HG02938 (cell line): Measurements from ENCODE around the gene HLCS.

Experiments
- ATAC-seq: cut with Tn5 transposase; IDR thresholded peaks from one replicate; pipeline ENCODE4 v1.9.1; 2021; ENCODE audit warnings: mild to moderate bottlenecking, moderate library complexity; ENCODE audit not compliant: unreplicated experiment

HLCS gene

DNA sequence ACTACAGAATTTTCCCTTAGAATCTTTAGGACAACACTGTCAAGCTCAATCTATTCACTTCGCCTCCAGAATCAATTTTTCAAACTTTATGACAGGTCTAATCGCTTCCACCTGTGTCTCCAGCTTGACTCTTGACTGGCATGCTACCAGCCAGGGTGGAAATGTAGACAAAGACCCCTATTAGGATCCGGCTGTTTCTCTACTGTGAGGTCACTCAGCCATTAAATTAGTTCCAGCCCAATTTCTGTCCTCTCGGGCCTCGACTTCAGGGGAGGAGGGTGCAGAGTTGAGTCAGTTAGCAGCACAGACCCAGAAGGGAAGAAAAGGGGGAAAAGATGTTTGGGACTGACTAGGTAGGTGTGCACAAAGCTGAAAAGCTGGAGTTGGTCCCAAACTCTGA lies 78.5 kb downstream of the HLCS start:
- ATAC-seq, result no peak

DNA sequence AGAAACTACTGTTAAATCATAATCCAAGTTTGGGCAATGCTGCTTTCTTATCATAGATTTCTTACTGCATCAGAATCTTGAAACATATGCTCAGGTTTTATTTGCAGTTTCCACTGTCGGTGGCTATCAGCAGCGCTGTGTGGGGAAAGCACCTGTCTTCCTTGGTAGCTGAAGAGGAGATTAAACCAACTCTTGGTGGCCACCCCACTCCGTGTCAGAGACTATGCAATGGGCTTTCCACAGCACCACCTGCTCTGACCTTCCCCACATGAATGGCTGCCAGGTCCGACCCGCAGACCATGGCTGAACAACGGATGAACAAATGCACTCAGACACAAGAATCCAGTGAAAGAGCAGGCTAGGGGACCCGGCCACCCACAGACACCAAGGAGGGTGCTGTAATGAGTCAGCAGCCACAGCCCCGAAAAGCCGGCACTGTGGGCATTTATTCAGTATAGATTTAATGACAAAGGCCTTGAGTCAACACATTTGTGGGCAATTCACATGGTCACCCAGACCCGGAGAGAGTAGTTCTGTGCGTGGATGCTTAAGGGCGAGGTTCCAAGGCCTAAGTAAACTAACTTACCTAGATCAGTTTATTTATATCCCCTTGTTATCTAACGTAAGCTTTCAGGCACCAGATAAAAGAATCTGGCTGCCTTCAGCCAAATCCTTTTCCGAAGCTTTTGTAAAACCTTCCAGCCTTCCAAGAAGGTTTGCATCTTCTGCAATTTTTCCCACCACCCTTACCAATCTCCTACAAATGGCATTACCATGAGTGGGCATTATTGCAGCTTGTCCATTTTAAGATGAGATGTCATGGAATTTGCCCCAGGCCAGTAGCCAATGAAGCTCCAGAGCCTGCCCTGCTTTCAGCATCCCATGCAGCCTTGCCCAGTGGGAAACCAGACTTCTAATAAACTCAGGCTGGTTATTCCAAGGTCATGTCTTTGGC lies 82.7 kb downstream of the HLCS start:
- no peak for ATAC-seq

DNA sequence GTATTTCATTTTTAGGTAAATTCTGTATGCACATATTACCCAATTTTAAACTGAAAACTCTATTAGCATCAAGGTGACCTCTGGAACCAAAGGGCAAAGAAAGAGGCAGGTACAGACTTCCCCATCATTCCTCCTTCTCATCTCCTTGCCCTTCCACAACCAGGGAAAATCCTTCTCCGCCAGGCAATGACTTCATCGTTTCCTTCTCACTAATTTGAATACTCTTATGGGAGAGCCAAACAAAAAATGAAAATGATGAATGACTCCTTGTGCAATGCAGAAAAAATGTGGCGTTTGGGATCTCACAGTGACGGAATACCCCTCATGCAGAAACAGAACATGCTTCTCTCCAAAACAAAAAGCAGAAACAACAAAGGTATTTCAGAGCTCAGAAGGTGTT lies 83.7 kb downstream of the HLCS start:
- no peak for ATAC-seq

DNA sequence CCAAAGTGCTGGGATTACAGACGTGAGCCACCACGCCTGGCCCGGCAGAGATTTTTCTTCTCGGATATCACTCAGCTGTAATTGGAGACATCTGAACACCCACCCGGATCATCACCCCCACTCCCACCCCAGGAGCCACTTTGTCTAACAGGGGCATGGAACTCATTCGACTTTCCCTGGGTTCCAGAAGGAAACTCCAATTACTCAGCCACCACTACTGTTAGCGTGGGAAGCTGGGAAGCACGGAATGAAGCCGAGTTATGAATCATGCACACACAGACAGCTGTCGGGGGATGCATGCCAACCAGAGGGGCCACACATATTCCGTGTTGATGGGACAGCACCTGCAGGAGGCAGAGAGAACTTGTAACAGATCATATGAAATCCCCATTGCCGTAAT lies 85.2 kb downstream of the HLCS start:
- no peak for ATAC-seq

DNA sequence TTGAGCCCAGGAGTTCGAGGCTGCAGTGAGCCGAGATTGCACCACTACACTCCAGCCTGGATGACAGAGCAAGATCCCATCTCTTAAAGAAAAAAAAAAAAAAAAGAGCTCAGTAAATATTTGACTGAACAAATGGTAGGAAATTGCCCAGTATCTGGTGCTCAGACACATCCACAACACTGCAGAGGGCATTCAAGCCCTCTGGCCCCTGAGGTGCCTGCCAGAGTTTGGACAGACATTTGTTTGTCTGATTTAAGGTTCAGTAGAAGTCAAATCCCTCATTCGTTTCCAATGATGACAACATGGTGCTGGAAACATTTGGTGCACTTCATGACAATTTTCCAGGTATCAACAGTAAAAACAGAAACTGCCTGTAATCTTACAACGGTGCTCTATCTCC lies 86.6 kb downstream of the HLCS start:
- no peak for ATAC-seq

DNA sequence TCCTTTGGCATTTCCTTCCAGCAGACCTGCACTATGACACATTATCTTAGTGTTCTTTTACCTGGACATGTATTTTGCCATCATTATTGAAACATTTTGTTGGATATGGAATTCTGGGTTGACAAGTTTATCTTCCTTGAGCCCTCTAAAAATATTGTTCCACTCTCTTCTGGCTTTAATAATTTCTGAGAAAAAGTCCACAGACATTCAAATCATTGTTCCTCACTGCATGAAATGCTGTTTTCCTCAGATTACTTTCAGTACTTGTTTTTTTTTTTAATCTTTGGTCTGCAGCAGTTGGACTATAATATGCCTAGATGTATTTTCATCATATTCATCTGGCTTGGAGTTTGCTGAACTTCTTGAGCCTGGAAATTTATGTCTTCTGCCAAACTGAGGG lies 88.7 kb downstream of the HLCS start:
- no peak for ATAC-seq

DNA sequence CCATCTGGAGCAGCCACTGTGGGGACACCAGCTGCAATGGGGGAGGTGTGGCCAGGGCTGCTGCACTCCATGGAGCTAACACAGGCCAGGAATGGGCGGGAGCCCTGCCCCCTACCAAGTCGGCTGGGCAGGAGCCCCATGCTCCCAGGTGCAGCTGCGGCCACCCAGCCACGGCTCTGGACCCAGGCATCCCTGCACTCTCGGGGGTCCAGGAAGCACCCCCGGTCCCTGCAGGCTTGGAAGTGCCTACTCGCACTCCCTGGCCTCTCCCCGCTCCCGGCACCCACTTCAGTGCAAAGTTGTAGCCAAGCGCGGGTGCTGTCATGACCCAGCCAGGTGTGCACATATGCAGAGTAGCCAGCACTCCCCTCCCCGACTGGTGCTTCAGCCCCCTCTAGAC lies 91.8 kb downstream of the HLCS start:
- no peak for ATAC-seq

DNA sequence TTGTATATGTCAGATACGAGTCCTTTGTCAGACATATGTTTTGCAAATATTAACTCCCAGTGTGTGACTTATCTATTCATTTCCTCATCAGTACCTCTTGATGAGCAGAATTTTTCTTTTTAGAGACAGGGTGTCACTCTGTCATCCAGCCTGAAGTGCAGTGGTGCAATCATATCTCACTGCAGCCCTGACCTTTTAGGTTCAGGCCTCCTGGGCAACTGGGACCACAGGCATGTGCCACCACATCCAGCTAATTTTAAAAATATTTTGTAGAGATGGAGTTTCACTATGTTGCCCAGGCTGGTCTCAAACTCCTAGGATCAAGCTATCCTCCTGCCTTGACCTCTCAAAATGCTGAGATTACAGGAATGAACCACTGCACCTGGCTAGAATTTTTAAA lies 93.0 kb downstream of the HLCS start:
- no peak for ATAC-seq

DNA sequence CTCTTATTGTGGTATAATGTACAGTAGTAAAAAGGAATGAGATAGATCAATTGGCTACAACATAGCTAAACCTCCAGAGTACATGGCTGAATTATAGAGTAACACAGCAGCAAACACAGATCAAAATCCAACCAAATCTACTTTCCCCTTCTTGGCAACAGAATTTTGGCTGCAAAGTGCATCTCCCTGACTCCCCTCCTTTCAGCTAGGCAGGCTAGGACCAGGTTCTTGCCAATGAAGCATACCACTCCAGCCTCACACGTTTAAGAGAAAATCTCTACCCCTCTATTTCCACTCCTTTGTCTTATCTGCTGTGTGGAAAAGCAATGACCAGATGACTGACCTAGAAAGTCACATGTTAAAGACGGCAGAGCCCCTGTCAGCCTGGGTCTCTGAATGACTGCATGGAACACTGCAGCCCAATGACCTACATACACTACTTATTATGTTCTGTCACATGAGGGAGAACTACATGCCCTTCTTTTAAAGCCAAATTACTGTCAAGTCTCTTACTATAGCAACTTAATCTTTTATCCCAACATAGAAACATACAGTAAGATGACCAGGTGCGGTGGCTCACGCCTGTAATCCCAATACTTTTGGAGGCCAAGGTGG lies 99.1 kb downstream of the HLCS start:
- no peak for ATAC-seq

DNA sequence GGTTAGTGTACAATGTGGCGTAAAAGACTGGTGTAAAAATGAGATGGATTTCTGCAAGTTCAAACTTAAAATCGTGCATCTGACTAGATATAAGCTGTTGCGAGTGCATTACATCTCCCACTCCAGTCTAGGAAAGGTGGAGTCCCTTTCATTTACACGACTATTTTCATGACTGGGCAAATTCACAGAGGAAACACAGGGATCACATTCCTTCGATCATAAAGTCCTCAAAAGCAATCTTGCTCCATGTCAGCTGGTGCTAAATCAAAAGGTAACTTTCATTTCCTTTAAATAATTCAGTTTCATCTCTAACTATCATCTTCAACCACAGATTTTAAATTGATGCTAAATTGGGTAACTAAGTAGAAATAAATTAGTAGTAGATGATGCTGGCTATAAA lies 100.0 kb downstream of the HLCS start:
- no peak for ATAC-seq

DNA sequence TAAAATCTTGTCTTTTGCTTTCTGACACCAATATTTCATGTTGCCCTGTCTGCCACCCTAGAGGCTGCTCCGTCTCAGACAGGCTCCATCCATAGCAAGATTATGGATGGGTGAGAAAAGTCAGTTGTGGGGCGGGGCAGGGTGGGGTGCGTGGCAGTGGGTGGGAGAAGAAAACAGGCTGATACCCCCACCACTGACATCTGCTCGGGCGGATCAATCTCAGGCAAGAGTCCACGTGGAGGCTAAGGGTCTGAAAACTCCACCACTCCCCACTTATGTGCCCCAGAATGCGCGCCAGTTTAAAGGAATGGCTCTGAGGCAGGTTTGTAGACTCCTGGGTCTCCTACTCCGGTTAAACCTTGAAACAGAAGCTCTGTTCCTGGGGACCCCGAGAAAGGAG lies 101.5 kb downstream of the HLCS start:
- no peak for ATAC-seq

DNA sequence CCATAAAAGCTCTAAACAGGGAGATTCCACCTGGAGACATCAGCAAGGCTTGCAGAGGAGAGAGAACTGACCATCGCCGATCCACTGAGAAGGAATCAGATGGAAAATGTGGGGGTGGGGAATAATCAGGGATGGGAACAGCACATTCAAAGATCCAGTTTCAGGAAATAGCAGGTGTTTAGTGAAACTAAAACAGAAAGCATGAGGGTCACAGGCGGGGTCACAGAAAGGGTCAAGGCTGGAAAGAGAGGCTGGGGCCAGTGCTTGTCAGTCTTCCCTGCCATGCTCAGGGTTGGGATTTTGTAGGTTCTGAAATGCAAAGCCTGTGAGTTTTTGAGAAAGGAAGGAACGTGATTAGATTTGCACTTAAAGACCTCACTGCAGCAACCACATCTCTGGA lies 103.2 kb downstream of the HLCS start:
- ATAC-seq, result no peak

DNA sequence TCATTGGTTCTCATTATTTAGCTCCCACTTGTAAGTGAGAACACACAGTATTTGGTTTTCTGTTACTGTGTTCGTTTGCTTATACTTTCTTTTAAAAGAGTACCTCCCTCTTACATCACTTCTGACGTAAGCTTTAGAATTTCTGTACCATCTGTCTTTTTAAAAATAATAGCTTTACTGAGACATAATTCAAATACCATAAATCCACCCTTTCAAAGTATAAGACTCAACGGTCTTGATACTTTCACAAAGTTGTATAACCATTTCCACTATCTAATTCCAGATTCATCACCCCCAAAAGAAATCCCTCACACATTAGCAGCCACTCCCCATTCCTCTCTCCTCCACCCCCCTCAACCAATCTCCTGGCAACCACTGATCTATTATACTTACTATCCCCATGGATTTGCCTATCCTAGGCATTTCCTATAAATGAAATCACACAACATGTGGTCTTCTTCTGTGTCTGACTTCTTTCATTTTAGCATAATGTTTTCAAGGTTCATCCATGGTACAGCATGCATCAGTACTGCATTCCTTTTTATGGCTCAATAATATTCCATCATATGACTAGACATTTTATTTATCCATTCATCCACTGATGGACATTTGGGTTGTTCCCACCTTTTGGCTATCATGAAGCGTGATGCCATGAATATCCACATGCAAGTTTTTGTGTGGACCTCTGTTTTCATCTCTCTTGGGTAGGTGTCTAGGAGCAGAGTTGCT lies 104.7 kb downstream of the HLCS start:
- ATAC-seq, result no peak

DNA sequence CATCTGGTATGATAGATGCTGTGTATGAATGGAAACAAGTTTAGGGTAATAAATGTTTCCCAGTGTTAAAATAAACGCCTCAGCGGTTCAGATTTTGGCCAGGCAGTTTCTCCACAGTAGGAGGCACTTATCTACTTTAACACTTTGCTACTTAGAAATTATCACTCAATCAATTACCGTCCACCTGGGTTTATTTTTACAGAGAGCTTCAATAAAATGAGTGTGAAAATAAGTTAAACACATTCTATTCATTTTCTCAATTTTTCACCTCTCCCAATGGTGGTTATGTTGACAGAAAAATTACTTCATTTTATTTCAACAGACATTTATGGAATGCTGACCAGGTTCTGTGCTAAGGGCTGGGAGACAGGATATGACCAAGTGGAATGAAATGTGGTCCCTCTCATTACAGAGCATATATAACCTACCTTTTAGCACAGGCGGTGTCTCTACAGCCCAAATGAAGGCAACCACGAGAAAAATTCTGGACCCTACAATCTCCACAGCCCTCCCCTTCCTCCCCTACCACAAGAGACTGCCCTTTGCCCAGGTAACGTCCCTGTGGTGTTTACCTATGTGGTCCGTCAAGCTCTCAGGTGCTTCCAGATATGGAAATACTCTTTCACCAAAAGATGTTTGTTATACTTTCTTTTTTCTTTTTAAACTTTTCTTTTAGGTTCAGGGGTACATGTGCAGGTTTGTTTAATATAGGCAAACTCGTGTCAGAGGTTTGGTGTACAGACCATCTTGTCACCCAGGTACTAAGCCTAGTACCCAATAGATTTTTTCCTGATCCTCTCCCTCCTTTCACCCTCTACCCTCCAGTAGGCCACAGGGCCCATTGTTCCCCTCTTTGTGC lies 105.5 kb downstream of the HLCS start:
- no peak for ATAC-seq

DNA sequence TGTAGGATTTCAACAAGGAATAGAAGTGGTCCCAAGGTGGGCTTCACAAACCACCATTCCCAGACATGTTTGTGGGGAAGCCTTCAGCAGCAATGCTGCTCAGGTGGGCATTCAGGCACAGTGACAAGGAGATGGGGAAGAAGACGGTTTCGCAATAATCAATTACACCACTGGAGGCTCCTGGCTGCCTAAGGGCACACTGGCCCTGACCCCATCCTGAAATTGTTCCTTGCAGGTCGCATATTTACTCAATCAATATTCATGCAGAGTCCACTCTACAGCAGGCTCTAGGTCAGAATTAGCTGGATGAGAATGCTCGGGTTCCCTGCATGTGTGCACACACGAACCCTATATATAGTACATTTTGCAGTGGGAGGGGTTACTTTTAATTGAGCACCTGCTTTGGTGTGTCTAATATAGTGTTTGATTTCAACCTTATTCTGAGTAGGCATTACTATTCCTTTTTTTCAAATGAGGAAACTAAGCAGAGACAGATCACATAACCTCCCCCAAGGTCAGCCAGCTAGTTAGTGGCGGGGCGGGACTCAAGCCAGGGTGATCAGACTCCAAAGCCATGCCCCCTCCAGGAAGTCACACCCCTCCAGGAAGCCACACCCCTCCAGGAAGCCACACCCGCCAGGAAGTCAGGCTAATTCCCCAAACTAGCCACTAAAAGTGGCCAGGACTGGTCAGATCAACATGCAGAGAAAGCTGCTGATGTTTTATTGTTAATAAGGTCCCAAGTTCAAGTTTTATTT lies 106.5 kb downstream of the HLCS start:
- ATAC-seq, result no peak

DNA sequence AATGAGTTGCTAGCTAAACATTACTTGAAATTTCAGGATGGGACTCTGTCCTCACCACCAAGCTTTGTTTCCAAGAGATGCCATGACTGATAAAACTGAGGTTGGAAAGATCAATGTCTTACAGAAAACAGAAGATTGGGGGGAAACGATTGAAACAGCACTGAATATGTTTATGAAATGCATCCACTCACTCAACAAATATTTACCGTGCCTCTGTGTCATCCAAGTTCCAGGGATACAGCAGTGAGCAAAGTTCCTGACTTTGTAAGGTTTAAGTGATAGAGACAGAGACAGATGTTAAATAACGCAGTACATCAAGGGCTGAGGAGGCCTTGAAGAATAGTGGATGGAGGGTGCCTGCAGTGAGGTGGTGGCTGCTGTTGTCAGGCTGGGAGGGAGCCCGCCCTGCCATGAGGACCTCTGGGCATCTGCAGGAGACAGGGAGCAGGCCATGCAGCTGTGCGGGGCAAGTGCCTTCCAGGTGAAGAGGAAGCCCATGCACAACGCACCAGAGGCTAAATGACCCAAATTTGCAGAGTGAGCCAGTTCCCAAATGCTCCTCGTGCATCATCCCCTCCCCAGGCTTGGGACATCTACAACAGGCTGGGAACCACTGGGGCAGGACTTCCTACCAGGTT lies 108.0 kb downstream of the HLCS start:
- ATAC-seq, result no peak

DNA sequence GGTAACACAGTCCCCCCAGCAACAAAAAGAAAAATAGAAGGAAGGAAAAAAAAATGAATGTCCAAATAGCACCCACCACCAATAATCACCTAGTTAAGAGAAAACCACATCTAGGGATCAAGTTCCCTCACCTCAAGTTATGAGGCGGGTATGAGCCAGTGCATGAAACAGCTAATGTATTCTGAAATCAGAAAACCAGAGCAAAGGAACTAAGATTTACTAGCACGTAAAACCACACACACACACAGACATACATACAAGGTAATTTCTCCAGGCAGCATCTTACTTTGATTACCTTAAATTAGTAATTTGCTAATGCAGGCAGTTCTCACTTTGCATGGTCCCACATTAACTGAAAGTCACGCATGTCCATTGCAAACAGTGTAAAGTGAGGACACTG lies 109.8 kb downstream of the HLCS start:
- ATAC-seq, result no peak

DNA sequence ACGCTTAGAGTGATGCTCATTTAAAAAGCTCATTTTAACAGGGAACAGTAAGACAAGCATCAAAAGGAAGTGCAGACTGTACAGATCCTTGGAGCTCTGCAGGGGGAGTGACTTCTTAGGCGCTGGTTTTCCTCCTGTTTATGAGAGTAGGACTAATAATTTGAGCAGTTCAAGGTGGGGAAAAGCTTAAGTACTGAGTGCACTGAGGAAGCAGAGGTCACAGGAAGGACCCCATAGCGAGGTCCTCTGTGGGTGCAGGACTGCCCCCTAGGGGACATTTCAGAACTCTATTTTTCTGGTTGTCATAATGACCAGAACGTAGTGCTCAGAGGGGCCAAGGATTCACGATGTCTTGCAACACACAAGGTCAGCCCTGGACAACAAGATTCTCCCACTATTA lies 112.1 kb downstream of the HLCS start:
- no peak for ATAC-seq

DNA sequence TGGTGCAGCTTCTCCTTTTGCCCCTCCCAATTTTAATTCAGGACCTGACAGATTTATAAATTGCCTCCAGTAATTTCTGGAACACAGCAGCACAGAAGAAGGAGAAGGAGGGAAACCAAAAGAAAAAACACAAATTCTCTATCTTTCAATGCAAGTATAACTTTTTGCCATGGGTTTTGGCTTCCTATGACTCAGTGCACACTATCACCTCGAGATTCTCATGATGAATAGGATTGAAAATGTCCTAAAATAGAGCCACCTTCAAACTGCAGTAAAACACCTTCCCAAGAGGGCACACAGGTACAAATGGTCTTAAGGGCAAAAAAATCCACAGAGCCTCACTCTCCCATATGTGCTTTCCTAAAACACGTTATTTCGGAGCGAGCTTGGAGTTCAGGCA lies 113.6 kb downstream of the HLCS start:
- no peak for ATAC-seq

DNA sequence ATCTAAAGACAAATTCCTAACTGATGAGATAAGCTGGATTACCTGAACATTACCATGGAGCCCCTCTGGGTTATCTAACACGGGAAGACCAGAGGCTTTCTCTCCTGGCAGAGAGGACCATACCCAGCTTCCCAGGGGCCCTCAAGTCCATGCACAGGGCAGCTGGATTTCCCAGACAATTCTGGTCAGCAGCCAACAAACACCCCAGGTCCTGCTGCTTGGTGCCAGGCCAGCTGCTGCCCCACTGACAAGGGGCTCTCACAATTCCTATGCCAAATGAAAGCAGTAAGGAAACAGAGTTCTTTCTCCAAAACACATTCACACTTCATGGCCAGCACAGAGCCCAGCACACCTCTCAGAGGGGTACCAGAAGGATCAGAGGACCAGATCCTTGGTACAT lies 114.2 kb downstream of the HLCS start:
- ATAC-seq, result no peak
